ENCODE results near the gene IQUB. TPM values are rescaled to one million over a fixed set of nuclear protein-coding genes. Genes with fewer than 3 reads are reported as not detected.

The IQUB gene
- total RNA-seq, 1 donor from 2014 or later: 2.1 TPM

DNA sequence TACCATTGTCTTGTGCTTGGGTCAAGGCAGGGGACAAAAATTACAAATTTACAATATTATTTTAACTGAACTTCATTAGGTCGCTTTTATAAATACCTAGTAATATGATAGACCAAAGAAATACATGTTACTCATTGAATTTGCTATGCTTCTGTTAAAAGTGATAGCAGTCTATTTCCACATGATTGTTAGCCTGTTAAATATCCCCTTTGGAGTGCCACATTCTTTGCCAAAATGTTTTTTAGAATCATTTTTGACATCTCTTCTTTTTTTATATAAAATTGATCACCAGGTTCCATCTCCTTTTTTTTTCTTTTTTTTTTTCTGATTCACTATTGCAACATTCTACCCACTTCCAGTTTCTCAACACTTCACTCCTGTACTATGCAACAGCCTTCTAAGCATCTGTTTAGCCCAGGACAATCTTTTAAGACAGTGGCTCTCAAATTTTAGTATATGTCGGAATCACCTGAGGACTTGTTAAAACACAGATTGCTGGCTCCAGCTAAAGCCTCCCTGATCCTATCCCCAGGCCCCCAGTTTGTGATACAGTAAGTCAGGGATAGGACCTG, 39.6 kb upstream of the IQUB start:
- no peaks in the 10 kb centered on the region for H3K9me3 Mint-ChIP-seq
- TF ChIP-seq, protein P1, sequence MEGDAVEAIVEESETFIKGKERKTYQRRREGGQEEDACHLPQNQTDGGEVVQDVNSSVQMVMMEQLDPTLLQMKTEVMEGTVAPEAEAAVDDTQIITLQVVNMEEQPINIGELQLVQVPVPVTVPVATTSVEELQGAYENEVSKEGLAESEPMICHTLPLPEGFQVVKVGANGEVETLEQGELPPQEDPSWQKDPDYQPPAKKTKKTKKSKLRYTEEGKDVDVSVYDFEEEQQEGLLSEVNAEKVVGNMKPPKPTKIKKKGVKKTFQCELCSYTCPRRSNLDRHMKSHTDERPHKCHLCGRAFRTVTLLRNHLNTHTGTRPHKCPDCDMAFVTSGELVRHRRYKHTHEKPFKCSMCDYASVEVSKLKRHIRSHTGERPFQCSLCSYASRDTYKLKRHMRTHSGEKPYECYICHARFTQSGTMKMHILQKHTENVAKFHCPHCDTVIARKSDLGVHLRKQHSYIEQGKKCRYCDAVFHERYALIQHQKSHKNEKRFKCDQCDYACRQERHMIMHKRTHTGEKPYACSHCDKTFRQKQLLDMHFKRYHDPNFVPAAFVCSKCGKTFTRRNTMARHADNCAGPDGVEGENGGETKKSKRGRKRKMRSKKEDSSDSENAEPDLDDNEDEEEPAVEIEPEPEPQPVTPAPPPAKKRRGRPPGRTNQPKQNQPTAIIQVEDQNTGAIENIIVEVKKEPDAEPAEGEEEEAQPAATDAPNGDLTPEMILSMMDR (conservative IDR thresholded peaks at IDR 0.05): no peak
- H3K4me3 Mint-ChIP-seq: no peak overlapping the region
- no peaks in the 10 kb centered on the region for H3K36me3 Mint-ChIP-seq
- no peak for DNase-seq (ENCODE audit: extremely low spot score, unreplicated experiment)
- H3K27me3 Mint-ChIP-seq: no peaks in the 10 kb centered on the region
- H3K4me1 Mint-ChIP-seq (ENCODE audit: unreplicated experiment): peaks cover 11% of the 10 kb centered on the region
- H3K27ac Mint-ChIP-seq: no peak overlapping the region

DNA sequence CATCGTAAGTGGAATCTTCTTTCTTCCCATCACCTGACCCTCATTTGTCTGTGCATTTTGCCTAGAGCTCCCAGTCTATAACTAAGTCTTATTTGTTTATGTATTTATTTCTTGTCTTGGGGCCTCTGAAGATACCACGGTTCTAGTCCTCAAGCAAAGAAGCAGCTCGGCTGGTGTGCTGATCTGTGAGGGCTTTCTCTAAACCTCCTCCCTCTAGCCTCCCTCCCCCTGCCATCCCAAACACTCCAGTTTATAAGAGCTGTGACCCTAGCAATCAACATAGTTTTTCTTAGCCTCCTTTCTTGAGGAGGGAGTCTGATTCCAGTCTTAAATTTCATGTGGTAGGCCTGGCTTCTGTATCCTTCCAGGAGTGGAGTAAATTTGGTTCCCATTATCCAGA, 38.9 kb upstream of the IQUB start:
- TF ChIP-seq, protein P1 (conservative IDR thresholded peaks at IDR 0.05): no peak
- peaks cover 11% of the 10 kb centered on the region for H3K4me1 Mint-ChIP-seq (ENCODE audit: unreplicated experiment)
- no peak for DNase-seq (ENCODE audit: extremely low spot score, unreplicated experiment)
- H3K9me3 Mint-ChIP-seq: no peaks in the 10 kb centered on the region
- no peaks in the 10 kb centered on the region for H3K27me3 Mint-ChIP-seq
- H3K36me3 Mint-ChIP-seq: no peaks in the 10 kb centered on the region
- H3K4me3 Mint-ChIP-seq: no peak overlapping the region
- no peak overlapping the region for H3K27ac Mint-ChIP-seq

DNA sequence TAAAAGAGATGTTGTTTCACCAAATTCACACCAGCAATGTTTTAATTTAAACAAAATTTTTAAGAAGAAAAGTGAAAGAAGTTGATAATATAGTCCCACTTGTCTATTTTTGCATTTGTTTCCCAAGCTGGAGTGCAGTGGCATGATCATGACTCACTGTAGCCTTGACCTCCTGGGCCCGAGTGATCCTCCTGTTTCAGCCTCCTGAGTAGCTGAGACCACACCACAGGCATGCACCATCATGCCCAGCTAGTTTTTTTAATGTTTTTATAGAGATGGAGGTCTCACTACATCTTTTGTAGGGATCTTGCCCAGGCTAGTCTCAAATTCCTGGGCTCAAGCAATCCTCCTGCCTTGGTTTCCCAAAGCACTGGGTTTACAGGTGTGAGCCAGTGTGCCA, 37.3 kb upstream of the IQUB start:
- no peaks in the 10 kb centered on the region for H3K36me3 Mint-ChIP-seq
- H3K9me3 Mint-ChIP-seq: no peaks in the 10 kb centered on the region
- TF ChIP-seq, protein P1 (conservative IDR thresholded peaks at IDR 0.05): no peak
- peaks cover 11% of the 10 kb centered on the region for H3K4me1 Mint-ChIP-seq (ENCODE audit: unreplicated experiment)
- no peak overlapping the region for H3K4me3 Mint-ChIP-seq
- H3K27ac Mint-ChIP-seq: no peak overlapping the region
- no peak for DNase-seq (ENCODE audit: extremely low spot score, unreplicated experiment)
- H3K27me3 Mint-ChIP-seq: no peaks in the 10 kb centered on the region

DNA sequence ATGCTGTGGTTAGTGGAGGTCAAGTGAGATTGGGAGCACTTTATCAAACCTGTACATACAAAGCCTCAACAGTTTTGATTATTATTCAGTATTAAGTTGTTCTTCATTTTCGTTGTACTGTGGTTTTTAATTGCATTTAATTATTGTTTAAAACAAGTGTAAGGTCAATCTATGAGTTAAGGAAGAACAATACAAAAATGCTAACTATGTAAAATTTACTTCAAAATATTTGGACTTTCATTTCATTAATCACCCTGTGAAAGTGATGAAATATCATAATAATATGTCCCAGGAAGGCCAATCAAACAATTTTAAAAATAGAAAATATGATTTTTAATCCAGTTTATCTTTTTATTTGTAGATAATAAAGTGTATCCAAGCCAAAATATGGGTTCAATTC, 36.8 kb upstream of the IQUB start:
- no peak for DNase-seq (ENCODE audit: extremely low spot score, unreplicated experiment)
- H3K36me3 Mint-ChIP-seq: no peaks in the 10 kb centered on the region
- no peaks in the 10 kb centered on the region for H3K9me3 Mint-ChIP-seq
- TF ChIP-seq, protein P1 (conservative IDR thresholded peaks at IDR 0.05): no peak
- no peaks in the 10 kb centered on the region for H3K27me3 Mint-ChIP-seq
- peaks cover 11% of the 10 kb centered on the region for H3K4me1 Mint-ChIP-seq (ENCODE audit: unreplicated experiment)
- H3K4me3 Mint-ChIP-seq: no peak overlapping the region
- H3K27ac Mint-ChIP-seq: no peak overlapping the region

DNA sequence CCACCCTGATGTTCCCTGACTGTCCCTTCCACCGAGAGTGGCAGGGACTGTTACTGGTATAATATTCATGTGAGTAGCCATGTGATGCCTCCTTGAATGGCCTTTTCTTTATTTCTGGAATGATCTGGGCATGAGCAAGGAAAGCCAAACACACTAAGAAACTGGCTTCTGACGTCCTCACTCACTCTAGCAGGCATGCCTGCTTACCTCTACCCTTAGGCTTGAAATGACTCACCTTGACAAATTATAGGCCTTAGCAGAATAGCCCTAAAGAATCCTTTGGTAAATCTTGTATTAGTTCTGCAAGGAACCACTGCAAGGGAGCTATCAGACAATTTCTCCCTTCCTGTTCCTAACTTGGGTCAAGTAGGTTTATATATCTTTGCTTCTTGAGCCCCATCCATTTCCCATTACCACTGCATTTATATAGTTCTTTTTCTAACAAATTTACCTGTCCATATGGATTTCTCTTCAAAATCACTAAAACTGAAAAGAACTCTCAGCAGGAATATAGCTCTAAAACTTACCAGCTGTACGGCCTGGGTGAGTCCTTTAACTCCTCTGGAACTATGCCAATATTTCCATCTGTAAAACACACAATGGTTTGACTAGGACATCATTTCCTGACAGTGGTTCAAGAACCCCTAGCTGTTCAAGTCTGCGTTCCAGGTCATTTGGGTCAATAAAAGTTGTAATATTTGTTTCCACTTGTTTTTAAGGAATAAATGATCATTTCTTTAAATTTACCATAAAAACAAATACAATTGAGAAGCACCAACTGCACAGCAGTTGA, 36.2 kb upstream of the IQUB start:
- H3K27me3 Mint-ChIP-seq: no peaks in the 10 kb centered on the region
- H3K4me1 Mint-ChIP-seq (ENCODE audit: unreplicated experiment): peaks cover 11% of the 10 kb centered on the region
- TF ChIP-seq, protein P1 (conservative IDR thresholded peaks at IDR 0.05): no peak
- H3K27ac Mint-ChIP-seq: no peak overlapping the region
- no peaks in the 10 kb centered on the region for H3K36me3 Mint-ChIP-seq
- H3K9me3 Mint-ChIP-seq: no peaks in the 10 kb centered on the region
- no peak for DNase-seq (ENCODE audit: extremely low spot score, unreplicated experiment)
- no peak overlapping the region for H3K4me3 Mint-ChIP-seq
